ENCODE data around the gene ANKFN1.

Gene ANKFN1

DNA sequence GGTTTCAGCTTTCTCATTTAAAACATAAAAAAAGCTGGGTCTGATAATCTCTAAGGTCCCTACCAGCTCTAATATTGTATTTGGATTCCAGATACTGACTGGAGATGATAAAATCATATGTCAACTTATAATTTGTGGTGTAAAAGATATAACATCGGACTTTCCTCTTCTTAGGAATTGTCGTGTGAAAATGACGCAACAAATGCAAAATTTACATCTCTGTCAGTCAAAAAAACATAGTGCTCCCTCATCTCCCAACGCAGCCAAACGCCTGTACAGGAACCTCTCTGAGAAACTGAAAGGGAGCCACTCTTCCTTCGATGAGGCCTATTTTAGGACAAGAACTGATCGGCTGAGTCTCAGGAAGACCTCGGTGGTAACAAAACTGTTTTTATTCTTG, 197.3 kb downstream of the ANKFN1 start:
- Histone ChIP-seq H3K27me3 (ENCODE audit: control insufficient read depth, low read length) (no peaks in the 10 kb centered on the region), H3F3A (ENCODE audit: control insufficient read depth, insufficient read depth) (no peaks in the 10 kb centered on the region), H3K4me3 (ENCODE audit: low read length) (no peak overlapping the region), H3K4me2 (ENCODE audit: low read length) (no peak overlapping the region), H3K27ac (ENCODE audit: low read depth, low read length) (no peak overlapping the region), H3K36me3 (ENCODE audit: control insufficient read depth, low read length) (no peaks in the 10 kb centered on the region), H3K9me3 (ENCODE audit: control insufficient read depth, insufficient read depth, low read length) (no peaks in the 10 kb centered on the region), H4K20me1 (ENCODE audit: control insufficient read depth, insufficient read depth, low read depth, low read length) (no peaks in the 10 kb centered on the region), H3K9me2 (replicated peaks; ENCODE audit: control insufficient read depth, low read length) (no peaks in the 10 kb centered on the region), H3K4me1 (ENCODE audit: control insufficient read depth, low read length) (no peaks in the 10 kb centered on the region), H3K79me2 (ENCODE audit: control insufficient read depth, low read length) (no peaks in the 10 kb centered on the region)
- TF ChIP-seq EZH2phosphoT487 (IDR thresholded peaks at IDR 0.05; ENCODE audit: borderline replicate concordance, low read length), result no peak
- TF ChIP-seq, protein P1, sequence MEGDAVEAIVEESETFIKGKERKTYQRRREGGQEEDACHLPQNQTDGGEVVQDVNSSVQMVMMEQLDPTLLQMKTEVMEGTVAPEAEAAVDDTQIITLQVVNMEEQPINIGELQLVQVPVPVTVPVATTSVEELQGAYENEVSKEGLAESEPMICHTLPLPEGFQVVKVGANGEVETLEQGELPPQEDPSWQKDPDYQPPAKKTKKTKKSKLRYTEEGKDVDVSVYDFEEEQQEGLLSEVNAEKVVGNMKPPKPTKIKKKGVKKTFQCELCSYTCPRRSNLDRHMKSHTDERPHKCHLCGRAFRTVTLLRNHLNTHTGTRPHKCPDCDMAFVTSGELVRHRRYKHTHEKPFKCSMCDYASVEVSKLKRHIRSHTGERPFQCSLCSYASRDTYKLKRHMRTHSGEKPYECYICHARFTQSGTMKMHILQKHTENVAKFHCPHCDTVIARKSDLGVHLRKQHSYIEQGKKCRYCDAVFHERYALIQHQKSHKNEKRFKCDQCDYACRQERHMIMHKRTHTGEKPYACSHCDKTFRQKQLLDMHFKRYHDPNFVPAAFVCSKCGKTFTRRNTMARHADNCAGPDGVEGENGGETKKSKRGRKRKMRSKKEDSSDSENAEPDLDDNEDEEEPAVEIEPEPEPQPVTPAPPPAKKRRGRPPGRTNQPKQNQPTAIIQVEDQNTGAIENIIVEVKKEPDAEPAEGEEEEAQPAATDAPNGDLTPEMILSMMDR (IDR thresholded peaks at IDR 0.05; ENCODE audit: low read depth, low read length, poor library complexity, severe bottlenecking), result no peak

DNA sequence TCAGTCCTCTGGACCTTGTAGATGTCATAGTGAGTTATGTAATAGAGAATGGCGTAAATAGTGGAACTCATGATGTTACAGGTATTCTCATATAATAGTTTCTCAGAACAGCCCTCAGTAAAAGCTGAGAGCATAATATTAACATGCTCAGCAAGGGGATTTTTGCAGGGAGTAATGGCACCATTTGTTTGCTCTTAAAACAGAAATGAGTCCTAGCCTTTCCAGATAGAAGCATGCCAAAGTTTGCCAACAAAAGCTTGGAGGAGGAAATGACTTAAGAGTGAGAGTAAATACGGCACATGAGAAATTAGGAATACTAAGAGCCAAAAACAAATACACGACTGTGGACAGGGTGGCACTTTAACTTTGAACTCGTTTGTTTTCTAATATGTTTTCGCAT, 198.4 kb downstream of the ANKFN1 start:
- no peak for TF ChIP-seq EZH2phosphoT487 (IDR thresholded peaks at IDR 0.05; ENCODE audit: borderline replicate concordance, low read length)
- TF ChIP-seq, protein P1 (IDR thresholded peaks at IDR 0.05; ENCODE audit: low read depth, low read length, poor library complexity, severe bottlenecking), result no peak
- Histone ChIP-seq H3K4me2 (ENCODE audit: low read length) (no peak overlapping the region), H3K4me1 (ENCODE audit: control insufficient read depth, low read length) (no peaks in the 10 kb centered on the region)

GRCh38 chr17:56358651-56359050, 205.4 kb downstream of the ANKFN1 start:
- H3K79me2 ChIP-seq (ENCODE audit: control insufficient read depth, low read length), result no peaks in the 10 kb centered on the region
- H3K9me2 ChIP-seq (replicated peaks; ENCODE audit: control insufficient read depth, low read length), result no peaks in the 10 kb centered on the region
- no peak overlapping the region for H3K4me3 ChIP-seq (ENCODE audit: low read length)
- no peaks in the 10 kb centered on the region for H4K20me1 ChIP-seq (ENCODE audit: control insufficient read depth, insufficient read depth, low read depth, low read length)
- H3K27me3 ChIP-seq (ENCODE audit: control insufficient read depth, low read length), result no peaks in the 10 kb centered on the region
- no peaks in the 10 kb centered on the region for H3F3A ChIP-seq (ENCODE audit: control insufficient read depth, insufficient read depth)
- no peak overlapping the region for H3K27ac ChIP-seq (ENCODE audit: low read depth, low read length)
- H3K36me3 ChIP-seq (ENCODE audit: control insufficient read depth, low read length), result no peaks in the 10 kb centered on the region
- no peak overlapping the region for H3K4me2 ChIP-seq (ENCODE audit: low read length)
- H3K4me1 ChIP-seq (ENCODE audit: control insufficient read depth, low read length), result no peaks in the 10 kb centered on the region
- TF ChIP-seq, protein P1 (IDR thresholded peaks at IDR 0.05; ENCODE audit: low read depth, low read length, poor library complexity, severe bottlenecking), result no peak
- no peak for TF ChIP-seq EZH2phosphoT487 (IDR thresholded peaks at IDR 0.05; ENCODE audit: borderline replicate concordance, low read length)
- H3K9me3 ChIP-seq (ENCODE audit: control insufficient read depth, insufficient read depth, low read length), result no peaks in the 10 kb centered on the region; the same call in 1 of the 2 replicates

More for the DNA sequence above, 198.4 kb downstream of the ANKFN1 start:
- Histone ChIP-seq H3K27ac (ENCODE audit: low read depth, low read length) (no peak overlapping the region), H3K36me3 (ENCODE audit: control insufficient read depth, low read length) (no peaks in the 10 kb centered on the region), H3K79me2 (ENCODE audit: control insufficient read depth, low read length) (no peaks in the 10 kb centered on the region), H3K9me3 (ENCODE audit: control insufficient read depth, insufficient read depth, low read length) (no peaks in the 10 kb centered on the region), H3K4me3 (ENCODE audit: low read length) (no peak overlapping the region), H4K20me1 (ENCODE audit: control insufficient read depth, insufficient read depth, low read depth, low read length) (no peaks in the 10 kb centered on the region), H3F3A (ENCODE audit: control insufficient read depth, insufficient read depth) (no peaks in the 10 kb centered on the region), H3K27me3 (ENCODE audit: control insufficient read depth, low read length) (no peaks in the 10 kb centered on the region), H3K9me2 (replicated peaks; ENCODE audit: control insufficient read depth, low read length) (no peaks in the 10 kb centered on the region)

Data from DOHH2 (cell line).